Measurements from ENCODE around the gene SLC9B1. TPM values are rescaled to one million over a fixed set of nuclear protein-coding genes. Genes with fewer than 3 reads are reported as not detected.

Gene SLC9B1
- total and polyA plus RNA-seq, 8 donors: 0.23 to 1.0 (median 0.44) TPM

DNA sequence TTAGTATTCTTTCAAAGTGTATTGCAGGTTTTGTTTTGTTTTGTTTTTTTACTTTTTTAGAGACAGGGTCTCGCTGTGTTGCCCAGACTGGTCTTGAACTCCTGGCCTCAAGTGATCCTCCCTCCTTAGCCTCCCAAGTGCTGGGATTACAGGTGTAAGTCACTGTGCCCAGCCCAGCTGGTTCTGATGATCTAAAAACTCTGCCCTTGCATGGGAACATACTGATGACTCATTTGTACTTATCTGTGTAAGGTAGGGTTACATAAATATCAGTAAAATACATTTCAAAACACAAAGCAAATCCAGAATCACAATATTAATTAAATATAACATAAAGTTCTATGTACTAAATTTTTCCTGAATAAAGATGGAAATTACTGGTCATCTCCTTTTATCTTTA, 7.4 kb upstream of the SLC9B1 start:
- no peak for FAIRE-seq
- H3K27me3 ChIP-seq: no peaks in the 10 kb centered on the region
- intact Hi-C loops (cut with DNase I): no loop called here
- no peaks in the 10 kb centered on the region for H3K9me3 ChIP-seq
- H3K36me3 ChIP-seq: no peaks in the 10 kb centered on the region
- H3K4me3 ChIP-seq: no peak overlapping the region
- ATAC-seq: no peak
- 100% methylated on average over 1 of the region's 1 CpG for WGBS, 2 donors
- no peak for DNase-seq
- no peaks in the 10 kb centered on the region for H3K4me1 ChIP-seq
- TF ChIP-seq, protein P1, sequence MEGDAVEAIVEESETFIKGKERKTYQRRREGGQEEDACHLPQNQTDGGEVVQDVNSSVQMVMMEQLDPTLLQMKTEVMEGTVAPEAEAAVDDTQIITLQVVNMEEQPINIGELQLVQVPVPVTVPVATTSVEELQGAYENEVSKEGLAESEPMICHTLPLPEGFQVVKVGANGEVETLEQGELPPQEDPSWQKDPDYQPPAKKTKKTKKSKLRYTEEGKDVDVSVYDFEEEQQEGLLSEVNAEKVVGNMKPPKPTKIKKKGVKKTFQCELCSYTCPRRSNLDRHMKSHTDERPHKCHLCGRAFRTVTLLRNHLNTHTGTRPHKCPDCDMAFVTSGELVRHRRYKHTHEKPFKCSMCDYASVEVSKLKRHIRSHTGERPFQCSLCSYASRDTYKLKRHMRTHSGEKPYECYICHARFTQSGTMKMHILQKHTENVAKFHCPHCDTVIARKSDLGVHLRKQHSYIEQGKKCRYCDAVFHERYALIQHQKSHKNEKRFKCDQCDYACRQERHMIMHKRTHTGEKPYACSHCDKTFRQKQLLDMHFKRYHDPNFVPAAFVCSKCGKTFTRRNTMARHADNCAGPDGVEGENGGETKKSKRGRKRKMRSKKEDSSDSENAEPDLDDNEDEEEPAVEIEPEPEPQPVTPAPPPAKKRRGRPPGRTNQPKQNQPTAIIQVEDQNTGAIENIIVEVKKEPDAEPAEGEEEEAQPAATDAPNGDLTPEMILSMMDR (IDR thresholded peaks at IDR 0.05): no peak
- no peak overlapping the region for H3K27ac ChIP-seq

DNA sequence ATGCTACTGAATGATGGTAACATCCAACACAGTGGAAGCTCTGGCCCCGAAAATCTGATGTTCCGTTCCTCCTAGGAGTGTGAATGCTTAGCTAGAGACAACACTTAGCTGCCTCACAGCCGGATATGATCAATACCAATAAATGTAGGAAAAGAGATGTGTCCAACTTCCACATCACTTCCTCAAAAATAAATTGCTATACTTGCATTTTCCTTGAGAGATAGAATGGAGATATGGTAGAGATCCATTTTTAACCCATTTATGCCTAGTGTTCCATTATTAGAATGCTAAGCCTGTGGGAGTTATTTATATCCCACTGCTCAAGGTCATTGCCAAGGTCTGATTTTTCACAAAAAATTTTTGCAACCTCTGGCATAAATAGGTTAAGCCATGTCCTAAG, 5.5 kb upstream of the SLC9B1 start:
- intact Hi-C loops (cut with DNase I): no loop called here
- Histone ChIP-seq H3K4me1 (peaks cover 0 to 6% (median 0%) of the 10 kb centered on the region in 3 donors), H3K9me3 (no peaks in the 10 kb centered on the region), H3K27ac (no peak overlapping the region), H3K4me3 (no peak overlapping the region), H3K27me3 (no peaks in the 10 kb centered on the region), H3K36me3 (no peaks in the 10 kb centered on the region)
- no peak for ATAC-seq
- no peak for FAIRE-seq
- TF ChIP-seq, protein P1 (IDR thresholded peaks at IDR 0.05): no peak
- 86 to 95% methylated on average over 3 of the region's 3 CpGs for WGBS, 2 donors
- no peak for DNase-seq

DNA sequence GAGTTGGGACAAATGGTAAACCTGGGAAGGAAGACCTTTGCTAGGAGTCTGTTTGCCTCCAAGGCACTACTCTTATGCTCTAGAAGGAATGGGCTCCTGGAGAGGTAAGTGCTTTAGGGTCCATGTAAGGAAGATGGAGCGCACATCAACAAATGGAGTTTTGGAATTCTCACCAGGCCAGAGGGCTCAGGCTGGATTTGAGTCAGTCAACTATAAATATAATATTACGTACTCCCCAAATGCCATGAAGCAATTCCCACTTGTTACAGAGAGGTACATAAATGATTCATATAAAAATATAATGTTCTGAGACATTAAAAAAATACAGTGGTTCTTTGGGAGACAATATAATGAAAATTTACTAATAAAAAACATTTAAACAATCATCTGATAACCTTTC, 1.6 kb upstream of the SLC9B1 start:
- TF ChIP-seq, protein P1 (IDR thresholded peaks at IDR 0.05): no peak
- no peak for DNase-seq
- whole genome bisulfite sequencing, 2 donors: 96 to 97% methylated on average over 2 of the region's 2 CpGs
- Histone ChIP-seq H3K36me3 (no peaks in the 10 kb centered on the region), H3K9me3 (no peaks in the 10 kb centered on the region), H3K27ac (no peak overlapping the region), H3K27me3 (no peaks in the 10 kb centered on the region), H3K4me1 (peaks cover 0 to 6% (median 0%) of the 10 kb centered on the region in 3 donors), H3K4me3 (no peak overlapping the region)
- no peak for ATAC-seq
- intact Hi-C loops (cut with DNase I): no loop called here
- no peak for FAIRE-seq

DNA sequence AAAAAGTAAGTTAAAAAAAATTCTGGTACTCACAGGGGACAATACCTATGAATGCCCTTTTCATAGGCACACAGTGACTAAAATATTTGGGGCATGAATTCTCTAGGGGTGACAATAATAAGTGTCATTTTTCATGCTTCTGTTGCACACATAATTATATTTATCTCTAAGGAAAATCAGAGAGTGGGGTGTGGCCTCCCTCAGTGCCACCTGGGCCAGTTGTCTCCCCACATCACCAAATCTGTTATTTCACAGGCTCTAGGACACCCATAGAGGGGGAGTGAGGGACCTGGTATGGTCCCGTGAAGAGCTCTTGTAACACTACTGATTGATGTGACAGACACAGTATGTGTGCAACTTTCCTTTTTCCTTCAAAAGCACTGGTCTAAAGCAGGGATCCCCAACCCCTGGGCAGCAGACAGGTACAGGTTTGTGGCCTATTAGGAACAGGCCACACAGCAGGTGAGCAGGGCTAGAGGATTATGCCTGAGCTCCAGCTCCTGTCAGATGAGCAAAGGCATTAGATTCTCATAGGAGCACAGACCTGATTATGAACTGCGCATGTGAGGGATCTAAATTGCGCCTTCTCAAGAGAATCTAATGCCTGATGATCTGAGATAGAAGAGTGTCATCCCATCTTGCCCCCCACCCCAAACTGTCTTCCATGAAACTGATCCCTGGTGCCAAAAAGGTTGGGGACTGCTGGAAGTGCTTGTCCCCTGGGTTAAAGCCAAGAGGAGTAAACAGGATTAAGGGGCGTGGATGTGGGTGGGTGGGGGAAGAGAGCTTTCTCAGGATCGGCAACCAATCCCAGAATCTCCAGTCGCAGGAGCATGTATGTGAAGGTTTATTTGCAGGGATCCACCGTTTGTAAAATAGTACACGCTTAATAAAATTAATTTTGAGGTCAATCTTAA, 856 bp downstream of the SLC9B1 start:
- WGBS, 2 donors: 41 to 43% methylated on average over 8 of the region's 8 CpGs
- TF ChIP-seq, protein P1 (IDR thresholded peaks at IDR 0.05): no peak
- Histone ChIP-seq H3K4me3 (peak overlapping the region; percentile 21 to 40 (median 34)), H3K27me3 (no peaks in the 10 kb centered on the region), H3K36me3 (no peaks in the 10 kb centered on the region), H3K4me1 (peaks cover 0 to 6% (median 0%) of the 10 kb centered on the region in 3 donors), H3K9me3 (no peaks in the 10 kb centered on the region), H3K27ac (peak overlapping the region; percentile 86 to 93 (median 88))
- FAIRE-seq (no peak), ATAC-seq (peak; percentile 5 to 33 (median 20)), DNase-seq (peak in 4 of 6 donors; percentile 16 to 29 (median 18))
- intact Hi-C loops (cut with DNase I): loop anchor here in 1 of 3 donors (10.0 kb wide), 1 partner anchor 574 kb away; no protein-coding TSS in a partner anchor

DNA sequence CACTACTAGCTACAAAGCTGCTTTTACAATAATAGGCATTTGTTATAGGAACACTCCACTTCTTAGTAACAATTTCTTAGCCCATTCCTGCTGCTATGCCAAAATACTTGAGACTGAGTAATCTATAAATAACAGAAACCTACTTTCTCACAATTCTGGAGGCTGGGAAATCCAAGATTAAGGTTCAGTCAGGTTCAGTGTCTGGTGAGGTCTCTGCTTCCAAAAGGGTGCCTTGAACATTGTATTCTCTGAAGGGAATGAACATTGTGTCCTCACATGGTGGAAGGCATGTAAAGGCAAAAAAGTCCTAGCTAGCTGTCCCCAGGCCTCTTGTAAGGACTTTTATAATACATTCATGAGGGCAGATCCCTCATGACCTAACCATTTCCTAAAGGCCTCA, 7.0 kb downstream of the SLC9B1 start:
- no peak for FAIRE-seq
- TF ChIP-seq, protein P1 (IDR thresholded peaks at IDR 0.05): no peak
- no peak for DNase-seq
- ATAC-seq: no peak
- Histone ChIP-seq H3K4me1 (peaks cover 17 to 26% (median 18%) of the 10 kb centered on the region in 3 donors), H3K9me3 (no peaks in the 10 kb centered on the region), H3K4me3 (no peak overlapping the region), H3K27me3 (no peaks in the 10 kb centered on the region), H3K36me3 (no peaks in the 10 kb centered on the region), H3K27ac (peak overlapping the region; percentile 67 to 82 (median 76))
- intact Hi-C loops (cut with DNase I): loop anchor here in 1 of 3 donors (10.0 kb wide), 1 partner anchor 568 kb away; no protein-coding TSS in a partner anchor
